Spleen (tissue), 13 donors: ENCODE results near the gene PNO1. TPM values are rescaled to one million over a fixed set of nuclear protein-coding genes. Genes with fewer than 3 reads are reported as not detected.
"Not testable (repeated sequence)": the region's sequence is repeated elsewhere in the genome, so short reads cannot be mapped to it uniquely, and the experiment has no call there.

Source experiments
- DNase-seq: peaks from one replicate; pipeline ENCODE4 v3.0.0-alpha.2; 2020
- H3K27ac ChIP-seq, 8 donors: fragments of 200-600 bp; sonication (generic) in 7 of 8; 1 replicate in 4 of 8; 2 replicates in 4 of 8; pipeline versions ENCODE4 v1.5.0 to v1.8.0; 2016 to 2021; ENCODE audit warnings: inconsistent platforms in 4 of 8, mild to moderate bottlenecking in 4 of 8, moderate library complexity in 1 of 8
- H3K27me3 ChIP-seq, 7 donors: fragments of 200-600 bp; sonication (generic) in 6 of 7; replicated peaks in 1 of 7; 1 replicate in 4 of 7; 2 replicates in 3 of 7; pipeline versions ENCODE4 v1.5.0 to v1.8.0; 2016 to 2021; ENCODE audit warnings: inconsistent platforms in 3 of 7, mild to moderate bottlenecking in 1 of 7
- H3K36me3 ChIP-seq, 6 donors: fragments of 200-600 bp; sonication (generic) in 5 of 6; 1 replicate in 4 of 6; 2 replicates in 2 of 6; pipeline versions ENCODE4 v1.5.0 to v1.8.0; 2016 to 2021; ENCODE audit warnings: inconsistent platforms in 2 of 6
- H3K4me1 ChIP-seq, 6 donors: fragments of 200-600 bp; sonication (generic) in 5 of 6; 1 replicate in 3 of 6; 2 replicates in 3 of 6; pipeline versions ENCODE4 v1.5.0 to v1.8.0; 2016 to 2021; ENCODE audit warnings: inconsistent platforms in 3 of 6
- H3K4me3 ChIP-seq, 8 donors: fragments of 200-600 bp; sonication (generic) in 7 of 8; 1 replicate in 4 of 8; 2 replicates in 4 of 8; pipeline versions ENCODE4 v1.5.0 to v1.8.0; 2016 to 2021; ENCODE audit warnings: inconsistent platforms in 4 of 8, mild to moderate bottlenecking in 4 of 8, moderate library complexity in 2 of 8
- H3K9me3 ChIP-seq, 8 donors: fragments of 200-600 bp; sonication (generic) in 7 of 8; 1 replicate in 4 of 8; 2 replicates in 4 of 8; pipeline versions ENCODE4 v1.5.0 to v1.8.0; 2016 to 2021; ENCODE audit warnings: inconsistent platforms in 4 of 8
- CTCF ChIP-seq, 11 experiments: fragments of 200-600 bp in 7 of 11; fragments of 450-650 bp in 4 of 11; sonication (generic) in 4 of 11; IDR thresholded peaks in 8 of 11; conservative IDR thresholded peaks in 3 of 11; 1 replicate in 7 of 11; 2 replicates in 4 of 11; pipeline versions ENCODE4 v1.4.0 to v1.8.0; 2016 to 2021; ENCODE audit warnings: antibody characterized with exemption in 11 of 11, inconsistent platforms in 4 of 11, mild to moderate bottlenecking in 1 of 11
- POLR2A ChIP-seq, 3 donors: fragments of 450-650 bp; IDR thresholded peaks; one replicate each; pipeline ENCODE4 v1.5.1; 2017; ENCODE audit warnings: antibody characterized with exemption in 3 of 3, mild to moderate bottlenecking in 1 of 3
- POLR2AphosphoS5 ChIP-seq, 3 donors: sonication (generic); formaldehyde crosslinking; IDR thresholded peaks; one replicate each; pipeline ENCODE4 v1.5.1; 2017; ENCODE audit warnings: antibody characterized with exemption in 3 of 3
- WGBS, 5 donors: extraction: QIAGEN DNeasy Blood & Tissue Kit in 3 of 5; methylation state at CpG; one replicate each; pipeline versions ENCODE4 v1.1.5 to v1.1.7; 2013 to 2018; 5-methylcytosine and 5-hydroxymethylcytosine counted together
- intact Hi-C: fragments of 100-400 bp; cut with DNase I; formaldehyde crosslinking; loops from one replicate; pipeline ENCODE4 v1.15.0; 2023; ENCODE audit warnings: low total_unique reads
- long read RNA-seq, 2 donors: transcript quantifications; one replicate each; lab custom pipeline, GENCODE V29; 2026
- polyA plus RNA-seq, 3 donors: library from polyadenylated mRNA; stranded (reverse); fragments of 200-250 nt; gene quantifications; one replicate each; pipeline ENCODE4 v1.2.1, GENCODE V29; 2013
- total RNA-seq, 7 donors: library from RNA; depleted of rRNA in 3 of 7; stranded (reverse); fragments of >200 nt in 3 of 7; fragmentation: NEBNext Ultra II Directional in 4 of 7; extraction: Animal tissue kit (Norgen Biotek cat#: 25700) in 4 of 7; gene quantifications; one replicate each; pipeline versions ENCODE4 v1.1.0 to v1.2.1, GENCODE V29; 2016 to 2021
- donor health status: healthy with polysubstance abuse.
- donor health status: DM: no; HTN: no; CAD: no; lungs with moderate emphysema.
- donor health status: DM: no; HTN: no; CAD: no.
- donor health status: Bipolar disorder and iron deficiency.
- donor health status: healthy.
- donor health status: DM: no; HTN: no; CAD: no.
- donor health status: DM: yes; HTN: yes; CAD: no.

Gene PNO1
- total RNA-seq (10 to 100 TPM in 6 of 7 donors, 1 to 10 TPM in 1; 8.4 to 13.5 (median 10.9) TPM), polyA plus RNA-seq (10 to 100 TPM in 1 of 3 donors, 1 to 10 TPM in 2; 5.4 to 11.2 (median 8.4) TPM)
- long read RNA-seq, donor 1, transcript PNO1-201 (7 exons, 2,286 nt), result major isoform, 6 of 6 reads
- long read RNA-seq, donor 1, partial matches to known transcripts, result 0 of 6 reads
- long read RNA-seq, donor 1, other reads (novel, unspliced or antisense), result 0 of 6 reads
- long read RNA-seq, donor 2, transcript PNO1-201 (7 exons, 2,286 nt), result major isoform, 7 of 7 reads
- long read RNA-seq, donor 2, partial matches to known transcripts, result 0 of 7 reads
- long read RNA-seq, donor 2, other reads (novel, unspliced or antisense), result 0 of 7 reads

DNA sequence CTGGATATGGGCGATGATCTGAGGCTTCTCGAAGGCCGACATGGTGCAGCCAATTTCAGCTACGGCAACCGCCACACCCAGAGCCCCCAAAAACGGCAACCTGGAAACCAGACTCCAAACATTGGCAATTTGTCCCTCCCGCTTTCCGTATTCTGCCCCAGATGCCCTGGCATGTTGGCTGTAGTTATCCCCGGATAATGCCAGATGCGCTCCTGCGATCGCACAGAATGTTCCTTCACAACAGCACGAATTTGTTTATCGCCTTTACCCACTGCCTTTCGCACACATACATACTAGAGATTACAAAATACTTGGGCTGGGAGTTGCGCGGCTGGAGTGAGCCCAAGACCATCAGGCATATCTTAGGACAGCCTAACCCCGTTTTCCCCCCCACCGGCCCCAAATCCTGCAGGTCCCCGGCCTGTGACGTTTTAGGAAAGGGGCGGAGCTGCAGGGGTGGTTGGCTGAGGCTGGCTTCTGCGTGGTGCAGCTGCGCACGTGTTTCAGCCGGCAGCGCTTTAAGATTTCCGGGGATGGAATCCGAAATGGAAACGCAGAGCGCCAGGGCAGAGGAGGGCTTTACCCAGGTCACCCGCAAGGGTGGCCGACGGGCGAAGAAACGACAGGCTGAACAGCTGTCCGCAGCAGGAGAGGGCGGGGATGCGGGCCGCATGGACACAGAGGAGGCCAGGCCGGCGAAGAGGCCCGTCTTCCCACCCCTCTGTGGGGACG lies at the start of gene PNO1:
Gene PNO1, plus strand, starts transcription at position 487 of the 732 bp plus-strand sequence. Its CDS starts 47 bp downstream, at position 534.
- 0 to 1% (median 0%) methylated on average over 40 to 44 of the region's 44 CpGs for WGBS, 5 donors
- intact Hi-C loops, result no loop called here
- H3K4me1 ChIP-seq, result peaks cover 32 to 63% (median 50%) of the 10 kb centered on the region in 6 donors
- H3K27me3 ChIP-seq, result no peaks in the 10 kb centered on the region
- H3K4me3 ChIP-seq, result peak within 1 kb of the TSS; percentile 75 to 99 (median 97)
- peaks cover 0 to 34% (median 22%) of the 10 kb centered on the region in 6 donors for H3K36me3 ChIP-seq
- peak within 1 kb of the TSS; percentile 89 to 98 (median 94) for H3K27ac ChIP-seq
- DNase-seq, result peak; percentile 99
- H3K9me3 ChIP-seq, result no peaks in the 10 kb centered on the region
- peak in 4 of 11 experiments; percentile 5 to 34 (median 12) for TF ChIP-seq CTCF (IDR thresholded peaks at IDR 0.05 in 8 of 11, conservative IDR thresholded peaks at IDR 0.05 in 3 of 11)
- TF ChIP-seq POLR2AphosphoS5 (IDR thresholded peaks at IDR 0.05), result peak; percentile 80 to 86 (median 81)
- TF ChIP-seq POLR2A (IDR thresholded peaks at IDR 0.05), result no peak

DNA sequence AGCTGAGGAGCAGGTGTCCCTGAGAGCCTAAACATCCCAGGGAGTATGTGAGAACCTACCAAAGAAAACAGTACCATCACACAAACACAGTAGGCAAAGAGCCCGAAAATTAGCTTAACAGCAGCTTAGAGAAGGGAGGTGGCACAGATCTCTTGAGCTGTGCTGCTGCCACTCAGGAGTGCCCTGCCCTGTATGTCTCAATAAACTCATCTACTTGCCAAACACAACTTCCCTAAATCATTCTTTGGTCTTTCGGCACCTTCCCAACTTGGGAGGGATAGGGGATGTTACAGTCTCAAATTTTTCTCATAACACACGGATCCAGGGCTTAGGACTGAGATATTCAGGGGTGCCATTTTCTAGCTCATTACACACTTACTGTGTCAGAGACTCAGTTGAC lies 49.6 kb upstream of the PNO1 start:
- 54 to 89% (median 73%) methylated on average over 3 of the region's 3 CpGs for WGBS, 5 donors
- H3K27ac ChIP-seq, result peak overlapping the region in 1 of 8 donors; percentile 37
- intact Hi-C loops, result no loop called here

DNA sequence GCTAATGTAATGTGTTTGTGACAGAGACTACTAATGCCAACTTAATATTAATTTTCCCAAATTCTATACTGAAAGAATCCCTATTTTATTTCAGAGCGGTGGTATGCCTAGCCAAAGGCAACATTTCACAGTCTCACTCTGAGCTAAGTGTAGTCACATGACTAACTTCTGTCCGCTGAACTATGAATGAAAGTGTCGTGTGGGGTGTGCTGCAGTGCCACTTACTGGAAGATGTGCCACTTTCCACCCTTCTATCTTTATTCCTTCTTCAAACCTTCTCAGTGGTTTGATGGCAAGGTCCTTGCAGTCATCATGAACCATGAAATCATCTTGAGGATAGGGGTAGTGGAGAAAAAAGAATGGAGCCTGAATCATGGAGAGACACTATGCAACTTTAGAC lies 47.6 kb upstream of the PNO1 start:
- Histone ChIP-seq H3K36me3 (no peaks in the 10 kb centered on the region), H3K4me3 (no peak overlapping the region), H3K9me3 (peaks cover 3 to 20% (median 17%) of the 10 kb centered on the region in 8 donors), H3K27ac (no peak overlapping the region), H3K27me3 (no peaks in the 10 kb centered on the region), H3K4me1 (peaks cover 0 to 5% (median 0%) of the 10 kb centered on the region in 6 donors)
- DNase-seq, result no peak
- no peak for TF ChIP-seq POLR2AphosphoS5 (IDR thresholded peaks at IDR 0.05)
- no peak for TF ChIP-seq CTCF (IDR thresholded peaks at IDR 0.05 in 8 of 11, conservative IDR thresholded peaks at IDR 0.05 in 3 of 11)
- no peak for TF ChIP-seq POLR2A (IDR thresholded peaks at IDR 0.05)
- 53 to 74% (median 58%) methylated on average over 3 of the region's 3 CpGs for WGBS, 5 donors
- intact Hi-C loops, result no loop called here

More for the DNA sequence above, 49.6 kb upstream of the PNO1 start:
- TF ChIP-seq CTCF (IDR thresholded peaks at IDR 0.05 in 8 of 11, conservative IDR thresholded peaks at IDR 0.05 in 3 of 11) (no peak), POLR2A (IDR thresholded peaks at IDR 0.05) (no peak), POLR2AphosphoS5 (IDR thresholded peaks at IDR 0.05) (no peak)
- Histone ChIP-seq H3K4me1 (peaks cover 0 to 5% (median 0%) of the 10 kb centered on the region in 6 donors), H3K9me3 (peaks cover 3 to 27% (median 20%) of the 10 kb centered on the region in 8 donors), H3K36me3 (no peaks in the 10 kb centered on the region), H3K27me3 (no peaks in the 10 kb centered on the region), H3K4me3 (no peak overlapping the region)
- DNase-seq, result no peak

- TF ChIP-seq CTCF (IDR thresholded peaks at IDR 0.05 in 8 of 11, conservative IDR thresholded peaks at IDR 0.05 in 3 of 11) (no peak), POLR2AphosphoS5 (IDR thresholded peaks at IDR 0.05) (no peak), POLR2A (IDR thresholded peaks at IDR 0.05) (no peak)
- DNase-seq, result no peak
- Histone ChIP-seq H3K4me1 (peaks cover 0 to 9% (median 3%) of the 10 kb centered on the region in 6 donors), H3K36me3 (no peaks in the 10 kb centered on the region), H3K27me3 (no peaks in the 10 kb centered on the region), H3K9me3 (no peaks in the 10 kb centered on the region), H3K27ac (no peak overlapping the region), H3K4me3 (no peak overlapping the region)
- 79 to 92% (median 84%) methylated on average over 3 of the region's 3 CpGs for WGBS, 5 donors
- intact Hi-C loops, result no loop called here
Measured at GRCh38 chr2:68115965-68116364, 41.7 kb upstream of the PNO1 start.

DNA sequence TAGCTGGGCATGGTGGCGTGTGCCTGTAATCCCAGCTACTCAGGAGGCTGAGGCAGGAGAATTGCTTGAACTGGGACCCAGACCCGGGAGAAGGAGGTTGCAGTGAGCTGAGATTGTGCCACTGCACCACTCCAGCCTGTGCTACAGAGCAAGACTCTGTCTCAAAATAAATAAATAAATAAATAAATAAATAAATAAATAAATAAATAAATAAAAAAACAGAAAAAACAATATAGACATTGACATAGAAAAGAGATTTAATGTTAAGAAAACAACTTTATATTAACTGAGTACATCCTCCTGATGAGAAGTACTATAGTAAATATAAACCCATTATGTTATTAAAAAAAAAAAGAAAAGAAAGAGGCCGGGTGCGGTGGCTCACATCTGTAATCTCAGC lies 39.8 kb upstream of the PNO1 start:
- DNase-seq, H3K9me3 ChIP-seq, H3K4me3 ChIP-seq, H3K27ac ChIP-seq, H3K36me3 ChIP-seq, intact Hi-C loops, H3K27me3 ChIP-seq: not testable (repeated sequence)
- peaks cover 8 to 29% (median 17%) of the 10 kb centered on the region in 6 donors for H3K4me1 ChIP-seq
- WGBS, 5 donors, result 92 to 96% (median 95%) methylated on average over 4 of the region's 4 CpGs
